HT-29 (cell line): ENCODE data around the gene GBA3. TPM values are rescaled to one million over a fixed set of nuclear protein-coding genes. Genes with fewer than 3 reads are reported as not detected.

ENCODE experiments used
- DNase-seq: peaks from one replicate; pipeline ENCODE4 v3.0.0-alpha.2; 2015; ENCODE audit warnings: low spot score
- total RNA-seq: library from RNA; depleted of rRNA; stranded (reverse); fragments of >200 nt; shearing (Covaris generic); gene quantifications from 2 replicates; pipeline ENCODE4 v1.2.3, GENCODE V29; 2014

Gene GBA3
- total RNA-seq, 1 experiment from 2014 or later: not detected

DNA sequence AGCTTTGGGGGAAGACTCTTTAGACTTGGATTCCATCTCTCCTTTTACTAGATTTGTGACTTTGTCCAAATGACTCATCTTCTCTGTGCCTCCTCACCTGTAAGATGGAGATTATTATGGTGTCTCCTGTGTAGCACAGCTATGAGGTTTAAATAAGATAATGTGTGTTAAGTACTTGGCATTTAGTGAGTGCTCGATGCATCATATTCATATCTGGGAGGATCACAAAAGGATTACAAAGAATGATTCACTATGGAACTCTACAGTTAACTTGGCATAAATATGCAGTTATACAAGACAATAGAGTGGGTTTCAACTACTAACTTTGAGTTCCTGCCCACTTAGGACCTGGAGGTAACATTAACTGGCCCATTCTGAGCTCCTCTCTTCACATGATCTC lies 2.3 kb downstream of the GBA3 start:
- DNase-seq: no peak

DNA sequence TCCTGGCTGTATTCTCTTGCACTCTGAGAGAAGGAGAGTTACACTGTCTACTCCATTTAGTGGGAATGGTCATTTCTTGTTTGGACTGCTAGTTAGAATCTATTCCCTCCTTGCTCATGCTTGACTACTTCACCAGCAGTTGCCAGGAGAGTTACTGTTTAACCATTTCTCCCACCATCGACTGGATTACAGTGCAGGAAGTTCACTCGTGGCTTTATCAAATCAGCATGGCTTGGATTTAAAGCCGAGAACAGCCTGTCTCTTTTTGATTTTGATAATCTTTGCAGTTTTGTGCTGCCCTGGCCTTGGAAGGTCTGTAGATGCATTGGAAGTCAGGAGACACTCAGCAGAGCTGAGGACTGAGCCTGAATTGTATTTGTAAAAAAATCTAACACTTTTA lies 3.2 kb downstream of the GBA3 start:
- DNase-seq: no peak

DNA sequence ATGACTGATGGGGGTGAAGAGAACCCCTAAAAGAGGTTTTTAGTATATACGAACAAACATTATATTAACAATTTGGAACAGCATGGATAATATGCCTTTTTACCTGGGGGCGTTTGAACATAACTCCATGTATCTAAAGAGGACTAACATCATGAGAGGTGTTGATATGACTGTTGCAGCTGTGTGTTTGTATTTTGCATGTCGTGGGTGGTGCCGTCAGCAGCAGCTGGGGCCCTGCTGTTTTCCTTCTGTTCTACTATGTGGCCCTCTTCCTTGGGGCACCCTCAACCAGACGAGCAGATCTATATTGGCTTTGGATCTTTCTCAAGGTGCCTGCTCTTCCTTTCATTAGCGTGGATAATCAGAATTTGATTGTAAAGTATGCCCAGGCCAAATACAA lies 11.2 kb downstream of the GBA3 start:
- DNase-seq: no peak

DNA sequence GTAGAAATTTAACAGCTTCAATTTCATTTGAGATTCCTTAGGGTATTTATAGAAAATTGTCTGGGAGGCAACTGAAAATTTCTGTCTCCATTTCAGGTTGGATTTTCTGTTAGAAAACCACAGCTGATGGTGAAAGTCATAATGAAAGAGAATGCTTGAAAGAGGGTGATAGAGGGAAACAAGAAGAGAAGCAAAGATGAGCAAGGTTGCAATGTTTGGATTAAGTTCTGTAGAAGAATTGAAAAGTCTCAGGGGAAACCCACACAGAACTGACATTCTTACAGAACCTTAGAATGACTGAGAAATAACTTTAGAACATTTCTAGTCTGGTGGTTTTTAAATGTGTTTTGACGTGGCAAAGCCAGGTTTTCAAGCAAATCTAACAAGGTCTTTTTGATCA lies 14.7 kb downstream of the GBA3 start:
- DNase-seq: no peak

DNA sequence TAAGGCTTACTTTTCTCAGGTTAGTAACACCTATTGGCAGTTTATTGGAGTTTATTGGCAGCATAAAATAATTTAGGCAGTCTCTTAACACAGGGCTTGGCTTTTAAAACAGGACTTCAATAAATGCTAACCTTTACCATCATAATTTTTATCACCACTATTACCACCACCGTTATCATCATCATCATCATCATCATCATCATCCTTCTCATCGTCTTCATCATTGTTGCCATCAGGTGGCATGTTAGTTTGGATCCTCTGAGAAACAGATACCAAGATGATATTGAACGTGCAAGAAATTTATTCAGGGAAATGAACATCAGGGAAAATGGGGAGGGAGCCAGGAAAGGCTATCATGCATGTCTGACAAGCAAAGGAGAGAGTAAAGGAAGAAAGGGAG lies 16.2 kb downstream of the GBA3 start:
- DNase-seq: no peak

DNA sequence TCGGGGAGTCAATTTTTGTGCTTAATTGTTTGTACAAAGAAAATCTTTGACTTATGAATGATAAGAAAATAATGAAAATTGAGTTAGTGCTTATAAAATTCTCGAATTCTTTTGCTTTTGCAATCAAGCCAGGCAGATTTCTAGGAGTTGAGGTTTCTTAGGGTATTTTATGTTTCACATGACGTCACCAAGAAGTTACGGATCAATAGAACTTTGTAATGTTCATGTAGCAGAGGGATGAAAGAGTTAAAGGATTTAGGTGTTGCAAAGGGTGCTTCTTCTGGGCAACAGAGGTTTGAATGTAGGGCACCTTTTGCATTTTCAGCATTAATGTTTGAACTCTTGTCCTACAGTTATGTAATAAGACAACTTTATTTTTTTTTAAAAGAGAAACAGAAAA lies 19.4 kb downstream of the GBA3 start:
- DNase-seq: no peak

DNA sequence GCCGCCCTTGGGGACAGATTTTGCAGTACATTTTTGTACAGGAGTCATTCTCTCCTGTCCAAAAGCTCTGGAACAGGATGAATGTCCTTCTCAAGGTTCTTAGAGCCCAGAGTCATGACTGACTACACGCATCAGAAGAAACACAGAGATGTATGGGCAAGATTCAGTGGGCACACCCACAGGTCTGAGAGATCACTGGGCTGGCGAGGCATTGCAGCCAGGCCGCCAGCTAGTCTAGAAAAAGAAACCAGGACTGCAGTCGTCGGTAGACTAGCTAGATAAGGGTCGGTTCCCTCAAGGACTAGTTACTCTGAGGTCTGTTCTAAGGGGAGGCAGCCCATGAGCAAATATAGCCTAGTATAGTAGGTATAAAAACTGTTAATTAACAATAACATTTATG lies 19.8 kb downstream of the GBA3 start:
- no peak for DNase-seq

DNA sequence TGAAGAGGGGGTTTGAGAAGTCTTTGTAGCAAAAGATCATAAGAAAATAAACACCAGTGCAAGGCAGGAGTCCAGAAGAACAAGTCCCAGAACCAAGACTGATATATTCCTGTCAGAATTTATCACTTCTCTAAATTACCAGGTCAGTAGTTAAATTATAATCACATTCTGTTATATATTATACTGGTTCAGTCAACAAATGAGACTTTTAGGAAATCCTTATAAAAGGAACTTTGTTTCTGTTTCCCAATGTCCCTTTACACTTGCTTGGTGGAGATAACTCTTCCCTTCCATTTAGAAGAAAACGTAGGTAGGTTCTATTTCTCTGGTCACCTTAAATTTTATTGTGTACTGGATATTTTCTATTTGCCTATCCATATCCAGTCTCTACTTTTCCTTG lies 21.1 kb downstream of the GBA3 start:
- DNase-seq: no peak

DNA sequence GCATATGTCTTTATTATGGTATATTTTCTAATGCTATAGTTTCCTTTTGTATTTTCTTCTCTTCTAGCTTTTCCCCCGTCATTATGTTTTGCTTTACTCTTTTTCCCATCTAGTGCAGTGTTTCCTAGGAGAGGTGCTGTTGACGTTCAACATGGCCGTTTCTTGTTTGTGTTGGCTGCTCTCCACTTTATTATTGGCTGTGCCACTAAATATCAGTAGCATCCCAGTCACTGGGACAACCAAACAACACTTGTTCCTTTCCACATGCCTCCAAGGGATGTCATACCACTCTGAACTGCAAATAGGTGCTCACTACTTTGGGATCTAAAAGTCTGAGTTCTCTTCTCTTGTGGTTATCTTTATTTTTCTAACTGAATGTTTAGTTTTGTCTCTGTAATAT lies 26.5 kb downstream of the GBA3 start:
- no peak for DNase-seq

DNA sequence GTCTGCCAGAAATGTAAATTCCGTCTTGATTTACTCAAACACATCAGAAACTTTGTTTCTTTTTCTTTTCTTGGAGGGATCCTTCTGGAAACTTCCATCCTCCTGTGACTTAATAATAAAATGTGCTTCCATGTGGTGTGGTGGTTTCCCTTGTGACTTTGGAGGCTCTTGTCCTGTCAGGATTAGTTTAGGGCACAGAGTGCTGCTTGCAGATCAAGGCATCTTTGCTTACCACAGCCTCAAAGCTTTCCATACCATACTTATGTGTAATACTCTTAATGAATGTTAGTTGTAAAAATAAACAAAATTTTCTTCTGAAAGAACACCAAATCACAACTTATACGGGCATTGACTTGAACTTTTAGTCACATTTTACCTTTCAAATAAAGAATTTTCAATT lies 27.4 kb downstream of the GBA3 start:
- DNase-seq: no peak

DNA sequence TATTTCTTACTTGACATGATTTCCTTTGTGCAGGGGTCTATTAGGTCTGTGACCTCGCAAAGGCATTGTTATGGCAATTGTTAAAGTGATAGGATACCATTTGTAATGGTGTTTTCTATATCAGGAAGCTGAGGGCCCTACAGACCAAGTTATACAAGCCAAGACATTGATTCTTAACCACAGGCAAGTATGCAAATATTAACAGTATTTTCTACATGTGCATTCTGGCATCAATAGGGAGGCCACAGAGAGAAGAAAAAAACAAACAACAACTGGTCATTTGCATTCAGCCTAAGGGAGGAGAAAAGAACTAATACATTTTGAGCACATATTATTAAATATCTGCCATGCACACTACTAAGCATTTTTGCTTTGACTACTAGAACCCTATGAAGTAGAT lies 28.5 kb downstream of the GBA3 start:
- DNase-seq: no peak

DNA sequence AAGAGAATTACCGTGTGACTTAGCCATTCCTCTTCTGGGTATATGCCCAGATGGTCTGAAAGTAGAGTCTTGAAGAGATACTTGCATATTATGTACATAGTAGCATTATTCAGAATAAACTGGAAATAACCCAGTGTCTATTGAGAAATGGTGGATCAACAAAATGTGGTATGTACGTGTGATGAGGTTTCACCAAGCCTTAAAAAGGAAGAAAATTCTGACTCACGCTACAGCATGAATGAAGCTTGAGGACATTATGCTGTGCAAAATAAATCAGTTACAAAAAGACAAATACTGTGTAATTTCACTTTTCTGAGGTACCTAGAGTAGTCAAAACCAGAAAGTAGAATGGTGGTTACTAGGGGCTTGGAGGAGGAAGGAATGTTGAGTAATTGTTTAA lies 37.3 kb downstream of the GBA3 start:
- DNase-seq: no peak

DNA sequence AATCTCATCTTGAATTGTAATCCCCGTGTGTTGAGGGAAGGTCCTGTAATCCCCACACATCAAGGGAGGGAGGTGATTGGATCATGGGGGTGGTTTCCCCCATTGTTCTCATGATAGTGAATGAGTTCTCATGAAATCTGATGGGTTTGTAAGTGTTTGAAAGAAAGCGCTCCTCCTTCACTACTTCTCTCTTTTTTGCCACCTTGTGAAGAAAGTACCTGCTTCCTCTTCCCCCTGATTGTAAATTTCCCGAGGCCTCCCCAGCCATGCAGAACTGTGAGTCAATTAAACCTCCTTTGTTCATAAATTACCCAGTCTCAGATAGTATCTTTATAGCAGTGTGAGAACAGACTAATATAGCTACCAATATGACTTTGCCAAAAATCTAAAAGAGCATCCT lies 41.1 kb downstream of the GBA3 start:
- DNase-seq: no peak

DNA sequence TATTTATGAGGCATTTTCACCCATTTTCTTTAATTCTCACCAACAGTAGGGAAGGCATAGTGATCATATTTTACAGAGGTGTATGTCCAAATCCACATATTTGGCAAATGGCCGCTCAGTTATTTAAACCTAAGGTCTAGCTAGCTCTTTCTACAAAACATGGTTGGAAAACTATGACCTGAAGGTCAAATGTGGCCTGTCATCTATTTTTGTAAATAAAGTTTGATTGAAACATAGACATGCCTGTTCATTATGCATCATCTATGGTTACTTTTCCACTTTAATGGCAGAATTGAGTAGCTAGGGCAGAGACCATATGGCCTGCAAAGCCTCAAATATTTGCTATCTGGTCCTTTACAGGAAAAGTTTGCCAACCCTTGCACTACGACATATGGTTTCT lies 44.2 kb downstream of the GBA3 start:
- no peak for DNase-seq

DNA sequence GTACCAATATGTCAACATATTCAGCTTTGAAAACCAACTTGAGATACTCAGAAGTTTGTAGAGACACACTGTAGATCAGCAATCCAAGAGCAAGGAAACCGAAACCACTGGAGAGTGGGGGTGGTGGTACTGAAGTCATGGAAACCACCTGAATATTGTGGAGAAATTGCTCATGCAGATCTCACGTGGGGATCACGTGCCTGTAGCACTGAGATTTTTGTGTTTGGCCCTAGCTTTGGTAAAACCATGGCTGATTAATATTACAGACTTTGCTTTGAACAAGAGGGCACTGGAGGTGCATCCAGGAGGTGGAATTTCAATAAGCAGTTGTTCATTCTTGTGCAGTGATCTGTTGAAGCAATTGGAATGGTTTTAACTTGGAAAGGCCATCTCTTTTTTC lies 47.2 kb downstream of the GBA3 start:
- no peak for DNase-seq

DNA sequence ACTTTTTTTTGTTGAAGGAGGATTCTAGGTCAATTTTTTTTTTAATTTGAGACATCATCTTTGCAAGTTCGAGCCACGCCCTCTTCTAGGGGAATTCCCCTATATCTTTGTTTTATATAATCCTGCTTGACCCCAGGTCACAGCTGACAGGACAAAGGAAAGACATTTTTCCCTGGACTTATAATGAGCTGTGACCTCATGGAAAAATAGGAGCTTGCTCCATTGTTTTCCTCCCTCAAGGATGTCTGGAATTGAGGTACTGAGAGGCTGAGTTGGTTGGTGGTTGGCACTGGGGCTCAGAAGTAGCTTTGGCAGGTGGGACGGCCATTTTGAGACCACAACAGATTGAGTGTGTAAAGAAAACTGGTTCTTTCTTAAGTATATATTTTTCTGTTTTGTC lies 49.0 kb downstream of the GBA3 start:
- no peak for DNase-seq

DNA sequence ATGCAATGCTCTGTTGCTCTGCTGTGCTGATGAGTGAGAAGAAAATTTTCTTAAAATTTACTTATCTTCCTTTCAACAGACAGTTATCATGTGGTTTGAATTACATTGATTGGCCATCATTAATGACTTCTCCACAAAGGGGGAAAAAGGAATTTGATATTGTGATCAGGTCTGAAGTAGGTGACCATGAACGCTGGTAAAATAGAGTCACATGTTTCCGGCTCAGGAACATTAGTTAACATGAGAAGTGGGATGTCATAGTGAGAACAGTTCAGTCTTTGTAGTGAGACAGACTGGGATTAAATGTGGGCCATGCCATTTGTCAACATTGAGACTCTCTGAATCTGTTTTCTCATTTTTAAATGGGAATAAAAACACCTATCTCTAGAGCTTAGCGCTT lies 50.6 kb downstream of the GBA3 start:
- no peak for DNase-seq

DNA sequence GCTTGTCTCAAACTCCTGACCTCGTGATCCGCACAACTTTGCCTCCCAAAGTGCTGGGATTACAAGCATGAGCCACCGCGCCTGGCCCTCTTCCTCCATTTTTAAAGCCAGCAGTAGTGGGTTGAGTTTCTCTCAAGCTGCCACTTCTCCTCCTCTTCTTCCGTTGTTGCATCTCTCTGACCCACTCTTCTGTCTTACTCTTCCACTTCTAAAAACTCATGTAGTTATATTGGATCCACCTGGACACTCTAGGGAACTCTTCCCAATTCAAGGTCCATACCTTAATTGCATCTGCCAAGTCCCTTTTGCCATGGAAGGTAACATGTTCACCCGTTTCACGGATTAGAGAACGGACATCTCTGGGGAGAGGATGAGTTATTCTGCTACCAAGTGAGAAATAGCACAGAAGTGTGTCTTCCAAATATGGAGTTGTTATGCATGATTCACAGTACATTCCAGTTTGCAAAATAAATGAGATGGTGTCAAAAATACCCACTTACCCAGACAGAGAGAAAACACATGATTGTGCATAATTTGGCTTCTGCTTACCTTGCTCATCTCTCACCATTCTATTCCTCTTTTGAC lies 51.8 kb downstream of the GBA3 start:
- no peak for DNase-seq

DNA sequence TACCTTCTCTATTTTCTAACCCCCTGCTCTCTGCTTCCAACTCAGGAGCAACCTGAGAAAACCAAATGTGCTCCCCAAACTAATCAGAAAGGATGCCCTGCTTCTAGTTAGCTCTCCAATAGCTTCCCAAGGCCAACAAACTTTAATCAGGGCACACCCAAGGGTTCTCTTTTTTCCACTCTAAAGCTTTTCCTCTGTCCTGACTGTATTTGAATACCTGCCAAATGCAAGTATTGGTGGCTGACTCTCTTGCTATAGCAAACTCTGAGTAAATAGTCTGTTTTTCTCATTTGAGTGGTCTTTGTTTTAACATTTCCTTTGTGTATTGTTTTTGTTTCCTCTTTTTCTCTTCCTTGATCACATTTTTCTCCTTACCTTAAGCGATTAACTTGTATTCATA lies 52.5 kb downstream of the GBA3 start:
- no peak for DNase-seq

DNA sequence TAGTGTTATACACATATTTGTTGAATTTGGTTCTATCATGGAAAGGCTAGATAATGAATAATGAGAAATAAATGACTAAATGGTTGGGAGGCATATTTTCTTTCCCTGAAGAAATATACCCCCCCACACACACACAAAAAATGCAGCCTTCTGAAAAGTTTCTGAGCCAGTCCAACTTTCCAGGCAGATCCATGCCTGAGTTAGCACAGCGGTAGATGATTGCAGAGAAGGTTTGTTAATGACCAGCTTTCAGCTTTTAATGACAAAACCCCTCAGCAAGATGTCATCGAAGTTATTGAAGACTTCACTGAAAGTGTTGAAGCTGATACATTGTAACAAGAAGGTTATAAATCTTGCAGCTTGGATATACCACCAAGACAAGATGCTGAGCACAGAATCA lies 61.4 kb downstream of the GBA3 start:
- DNase-seq: no peak

DNA sequence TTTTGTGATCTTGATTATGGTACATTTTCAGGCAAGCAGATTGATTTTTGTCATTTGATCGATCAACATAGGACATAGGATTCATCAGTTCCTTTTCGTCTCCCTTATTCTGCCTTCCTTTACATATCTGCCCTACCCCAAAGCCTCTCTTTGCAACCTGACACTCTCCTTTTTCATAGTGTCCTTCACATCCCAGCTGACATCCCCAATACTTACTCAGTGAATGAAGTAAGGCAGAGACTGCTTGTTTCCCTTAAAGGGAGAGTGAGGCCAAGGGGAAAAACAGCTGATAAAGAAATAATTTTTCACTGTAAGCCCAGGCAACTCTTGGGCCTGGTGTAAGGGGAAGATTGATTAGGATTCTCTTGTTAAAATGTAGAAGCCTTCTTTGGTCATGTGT lies 69.8 kb downstream of the GBA3 start:
- no peak for DNase-seq

DNA sequence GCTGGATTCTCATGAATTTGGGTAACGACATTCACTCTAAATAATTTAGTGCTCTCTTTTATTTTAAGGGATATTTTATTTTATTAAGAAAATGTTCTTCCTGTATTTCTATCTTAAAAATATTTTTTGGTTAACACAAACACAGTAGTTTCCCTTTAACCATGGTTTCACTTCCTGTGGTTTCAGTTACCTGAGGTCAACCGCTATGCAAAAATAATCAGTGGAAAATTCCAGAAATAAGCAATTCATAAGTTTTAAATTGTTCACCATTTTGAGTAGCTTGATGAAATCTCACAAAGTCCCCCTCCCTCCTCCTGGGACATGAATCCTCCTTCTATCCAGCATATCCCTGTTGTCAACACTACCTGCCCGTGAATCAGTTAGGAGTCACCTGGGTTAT lies 71.4 kb downstream of the GBA3 start:
- no peak for DNase-seq

DNA sequence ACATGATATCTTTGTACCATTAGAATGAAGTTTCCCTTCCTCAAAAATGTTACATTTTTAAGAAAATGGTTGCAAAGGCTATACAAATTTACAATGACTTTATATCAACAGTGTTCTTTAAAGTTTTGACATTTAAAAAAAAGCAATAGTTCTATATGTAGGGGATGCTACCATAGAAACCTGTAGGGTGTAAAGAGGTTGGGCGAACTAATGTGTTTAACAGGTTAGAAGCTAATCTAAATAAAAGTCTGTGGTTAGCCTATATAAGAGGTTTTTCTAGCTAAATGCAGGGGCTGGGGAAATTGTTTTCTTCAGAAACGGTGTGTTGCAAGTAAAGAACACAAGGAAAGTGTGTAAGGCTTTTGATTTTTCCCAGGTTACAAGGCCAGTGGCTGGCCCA lies 73.3 kb downstream of the GBA3 start:
- no peak for DNase-seq

DNA sequence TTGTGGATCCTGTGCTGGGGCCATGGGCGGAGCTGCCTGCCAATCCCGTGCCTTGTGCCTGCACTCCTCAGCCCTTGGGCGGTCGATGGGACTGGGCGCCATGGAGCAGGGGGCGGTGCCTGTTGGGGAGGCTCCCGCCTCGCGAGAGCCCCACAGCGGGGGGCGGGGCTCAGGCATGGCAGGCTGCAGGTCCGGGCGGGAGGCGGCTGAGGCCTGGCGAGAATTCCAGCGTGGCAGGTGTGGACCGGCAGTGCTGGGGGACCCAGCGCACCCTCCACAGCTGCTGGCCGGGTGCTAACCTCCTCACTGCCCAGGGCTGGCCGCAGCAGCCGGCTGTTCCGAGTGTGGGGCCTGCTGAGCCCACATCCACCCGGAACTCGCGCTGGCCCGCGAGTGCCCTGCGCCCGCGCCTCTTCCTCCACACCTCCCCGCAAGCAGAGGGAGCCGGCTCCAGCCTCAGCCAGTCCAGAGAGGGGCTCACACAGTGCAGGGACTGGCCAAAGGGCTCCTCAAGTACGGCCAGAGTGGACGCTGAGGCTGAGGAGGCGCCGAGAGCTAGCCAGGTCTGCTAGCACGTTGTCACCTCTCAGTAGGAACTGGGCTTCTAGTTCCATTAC lies 85.9 kb downstream of the GBA3 start:
- no peak for DNase-seq
